Astrocyte of the spinal cord (primary cell): ENCODE measurements around the gene MAMDC2.

ENCODE experiments used
- DNase-seq: peaks from one replicate; pipeline ENCODE4 v3.0.0; 2011; ENCODE audit warnings: low read depth, low spot score
- H3K4me3 ChIP-seq: 2 replicates; pipeline ENCODE4 v1.5.1; 2011; ENCODE audit warnings: low read depth, mild to moderate bottlenecking, low read length, moderate library complexity
- CTCF ChIP-seq: IDR thresholded peaks from 2 replicates; pipeline ENCODE4 v1.5.1; 2012; ENCODE audit warnings: low read depth, mild to moderate bottlenecking, low read length, inconsistent platforms
- in situ Hi-C: cut with HindIII; loops from 2 replicates; pipeline ENCODE4 v1.10.0; 2017; ENCODE audit warnings: low sequenced_read_pairs

Gene MAMDC2

GRCh38 chr9:70043689-70044489, at the start of gene MAMDC2:
Gene MAMDC2 (plus strand): TSS chr9:70043848. CDS start chr9:70044198, 350 bp downstream.
- no peak for TF ChIP-seq CTCF
- DNase-seq = peak; percentile 49

GRCh38 chr9:69995846-69996245, 47.8 kb upstream of the MAMDC2 start:
- TF ChIP-seq CTCF = no peak
- DNase-seq = no peak
- H3K4me3 ChIP-seq = no peak overlapping the region
- in situ Hi-C loops = no loop called here

More at GRCh38 chr9:70043689-70044489, at the start of gene MAMDC2:
- in situ Hi-C loops = no loop called here
- peak within 1 kb of the TSS; percentile 47 for H3K4me3 ChIP-seq

GRCh38 chr9:69996967-69997366, 46.7 kb upstream of the MAMDC2 start:
- no peak overlapping the region for H3K4me3 ChIP-seq
- in situ Hi-C loops = no loop called here
- peak; percentile 35 for DNase-seq
- TF ChIP-seq CTCF = no peak

- no peak overlapping the region for H3K4me3 ChIP-seq
- TF ChIP-seq CTCF = no peak
- no peak for DNase-seq
- in situ Hi-C loops = no loop called here
Measured at GRCh38 chr9:69997524-69997923, 46.1 kb upstream of the MAMDC2 start.

- H3K4me3 ChIP-seq = no peak overlapping the region
- TF ChIP-seq CTCF = no peak
- no peak for DNase-seq
- in situ Hi-C loops = no loop called here
Measured at GRCh38 chr9:69999315-69999714, 44.3 kb upstream of the MAMDC2 start.

- DNase-seq = no peak
- in situ Hi-C loops = no loop called here
- TF ChIP-seq CTCF = no peak
- H3K4me3 ChIP-seq = no peak overlapping the region
Measured at GRCh38 chr9:70000469-70000868, 43.2 kb upstream of the MAMDC2 start.
